Adrenal gland (tissue), 12 donors: ENCODE measurements around the gene DRC3. TPM values are rescaled to one million over a fixed set of nuclear protein-coding genes. Genes with fewer than 3 reads are reported as not detected.

Experiments used
- DNase-seq, 7 donors: peaks; one replicate each; pipeline ENCODE4 v3.0.0-alpha.2; 2019 to 2020
- H3K27ac ChIP-seq, 5 donors: fragments of 200-600 bp; sonication (generic) in 4 of 5; 1 replicate in 3 of 5; 2 replicates in 2 of 5; pipeline versions ENCODE4 v1.5.1 to v1.8.0; 2016 to 2020; ENCODE audit warnings: mild to moderate bottlenecking in 1 of 5
- H3K27me3 ChIP-seq: fragments of 200-600 bp; 2 replicates; pipeline ENCODE4 v1.8.0; 2021
- H3K36me3 ChIP-seq, 2 donors: fragments of 200-600 bp; replicated peaks in 1 of 2; 1 replicate in 1 of 2; 2 replicates in 1 of 2; pipeline versions ENCODE4 v1.5.1 to v1.8.0; 2018 to 2022
- H3K4me1 ChIP-seq, 2 donors: fragments of 200-600 bp; replicated peaks in 1 of 2; 1 replicate in 1 of 2; 2 replicates in 1 of 2; pipeline versions ENCODE4 v1.5.1 to v1.8.0; 2018 to 2021
- H3K4me3 ChIP-seq, 4 donors: fragments of 200-600 bp; sonication (generic) in 3 of 4; one replicate each; pipeline ENCODE4 v1.5.1; 2016 to 2018
- H3K9me3 ChIP-seq, 3 donors: fragments of 200-600 bp; sonication (generic) in 1 of 3; replicated peaks in 1 of 3; 1 replicate in 2 of 3; 2 replicates in 1 of 3; pipeline versions ENCODE4 v1.5.1 to v1.8.0; 2016 to 2021
- POLR2A ChIP-seq, 2 donors: fragments of 450-650 bp; IDR thresholded peaks; one replicate each; pipeline ENCODE4 v1.6.1; 2017; ENCODE audit warnings: antibody characterized with exemption in 2 of 2, mild to moderate bottlenecking in 2 of 2, moderate library complexity in 1 of 2
- WGBS, 4 donors: extraction: QIAGEN DNeasy Blood & Tissue Kit in 2 of 4; methylation state at CpG; one replicate each; pipeline versions ENCODE4 v1.1.5 to v1.1.7; 2013 to 2017; 5-methylcytosine and 5-hydroxymethylcytosine counted together
- intact Hi-C, 2 donors: fragments of 100-400 bp; cut with DNase I; formaldehyde crosslinking; loops; one replicate each; pipeline versions ENCODE4 v1.14.1 to v1.15.0; 2022 to 2023
- polyA plus RNA-seq, 3 donors: library from polyadenylated mRNA; stranded (reverse); fragments of 200-250 nt in 2 of 3; fragments of 350-450 nt in 1 of 3; fragmentation: Illumina TruSeq in 1 of 3; extraction: RNeasy Lipid Tissue Mini Kit (QIAGEN cat#74804) in 1 of 3; gene quantifications; one replicate each; pipeline ENCODE4 v1.2.3, GENCODE V29; 2013 to 2014
- total RNA-seq, 9 donors: library from RNA; depleted of rRNA in 4 of 9; stranded (reverse); fragments of >200 nt in 4 of 9; fragments of 120-200 nt in 1 of 9; fragmentation: NEBNext Ultra II Directional in 1 of 9; extraction: Animal tissue kit (Norgen Biotek cat#: 25700) in 1 of 9; gene quantifications; one replicate each; pipeline versions ENCODE4 v1.1.0 to v1.2.4, GENCODE V29; 2013 to 2023
- TF ChIP-seq, protein P1 (sequence below), 6 experiments: fragments of 450-650 bp in 4 of 6; fragments of 200-600 bp in 2 of 6; sonication (generic) in 1 of 6; IDR thresholded peaks; 1 replicate in 5 of 6; 2 replicates in 1 of 6; pipeline versions ENCODE4 v1.5.1 to v1.8.0; 2016 to 2021; ENCODE audit warnings: antibody characterized with exemption in 6 of 6, mild to moderate bottlenecking in 2 of 6, moderate library complexity in 1 of 6
- donor health status: healthy with polysubstance abuse.
- donor health status: Bipolar disorder and iron deficiency.
- donor health status: DM: yes; HTN: yes; CAD: no.
- donor health status: DM: no; HTN: no; CAD: no.
- donor health status: DM: no; HTN: no; CAD: no.
- donor health status: DM: yes; HTN: yes; CAD: no.

The DRC3 gene
- total and polyA plus RNA-seq, 12 donors: 0.17 to 21.3 (median 3.6) TPM

DNA sequence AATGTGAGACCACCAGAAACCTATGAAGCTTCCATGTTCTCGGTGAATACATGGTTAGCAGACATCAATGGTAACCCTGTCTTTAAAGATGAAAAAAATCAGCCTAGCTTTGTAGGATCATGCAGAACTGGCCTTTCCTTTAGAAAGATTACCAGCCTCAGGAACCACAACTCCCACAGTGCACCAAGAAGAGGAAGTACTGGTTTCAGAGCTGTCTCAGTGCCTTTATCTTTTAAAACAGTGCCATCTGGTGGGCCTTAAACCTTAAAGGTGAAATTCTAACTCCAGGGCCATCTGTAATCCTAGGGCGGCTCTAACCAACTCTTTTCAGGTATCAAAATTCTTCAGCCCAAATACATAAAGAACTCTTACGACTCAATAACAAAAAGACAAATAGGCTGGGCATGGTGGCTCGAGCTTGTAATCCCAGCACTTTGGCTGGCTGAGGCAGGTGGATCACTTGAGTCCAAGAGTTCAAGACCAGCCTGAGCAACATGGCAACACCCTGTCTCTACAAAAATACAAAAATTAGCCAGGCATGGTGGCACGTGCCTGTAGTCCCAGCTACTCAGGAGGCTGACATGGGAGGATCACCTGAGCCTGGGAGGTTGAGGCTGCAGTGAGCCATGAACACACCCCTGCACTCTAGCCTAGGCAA lies 60.9 kb downstream of the DRC3 start:
- DNase-seq: peak; percentile 49 to 82 (median 67)
- intact Hi-C loops: loop anchor here in 1 of 2 donors (5.0 to 10.0 kb wide), 4 partner anchors 49 to 349 kb away; partner anchors contain the start of gene RAI1
- WGBS, 4 donors: 21 to 26% (median 23%) methylated on average over 5 of the region's 5 CpGs

DNA sequence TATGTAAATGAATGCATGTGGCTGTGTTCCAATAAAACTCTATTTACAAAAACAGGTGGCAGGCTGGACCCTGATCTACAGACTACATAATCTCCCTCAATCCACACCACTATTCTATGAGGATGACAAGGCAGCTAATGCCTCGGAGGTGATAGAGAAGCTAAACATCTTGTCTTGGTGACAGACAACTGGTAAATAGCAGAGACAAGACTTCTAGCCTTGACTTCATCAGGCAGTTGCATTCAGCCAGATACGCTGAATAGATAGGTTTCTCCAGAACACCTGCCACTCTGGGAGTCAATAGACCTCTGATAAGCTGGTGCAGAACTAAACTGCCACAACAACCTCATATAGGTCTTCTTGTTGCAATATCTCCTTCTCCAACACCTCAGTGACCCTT lies 63.0 kb downstream of the DRC3 start:
- no peak for DNase-seq
- Histone ChIP-seq H3K4me3 (no peak overlapping the region), H3K27me3 (no peaks in the 10 kb centered on the region), H3K4me1 (peaks cover 16 to 23% of the 10 kb centered on the region in 2 donors), H3K27ac (no peak overlapping the region), H3K9me3 (no peaks in the 10 kb centered on the region), H3K36me3 (no peaks in the 10 kb centered on the region)
- WGBS, 4 donors: 68 to 85% (median 77%) methylated on average over 2 of the region's 2 CpGs
- TF ChIP-seq, protein P1, sequence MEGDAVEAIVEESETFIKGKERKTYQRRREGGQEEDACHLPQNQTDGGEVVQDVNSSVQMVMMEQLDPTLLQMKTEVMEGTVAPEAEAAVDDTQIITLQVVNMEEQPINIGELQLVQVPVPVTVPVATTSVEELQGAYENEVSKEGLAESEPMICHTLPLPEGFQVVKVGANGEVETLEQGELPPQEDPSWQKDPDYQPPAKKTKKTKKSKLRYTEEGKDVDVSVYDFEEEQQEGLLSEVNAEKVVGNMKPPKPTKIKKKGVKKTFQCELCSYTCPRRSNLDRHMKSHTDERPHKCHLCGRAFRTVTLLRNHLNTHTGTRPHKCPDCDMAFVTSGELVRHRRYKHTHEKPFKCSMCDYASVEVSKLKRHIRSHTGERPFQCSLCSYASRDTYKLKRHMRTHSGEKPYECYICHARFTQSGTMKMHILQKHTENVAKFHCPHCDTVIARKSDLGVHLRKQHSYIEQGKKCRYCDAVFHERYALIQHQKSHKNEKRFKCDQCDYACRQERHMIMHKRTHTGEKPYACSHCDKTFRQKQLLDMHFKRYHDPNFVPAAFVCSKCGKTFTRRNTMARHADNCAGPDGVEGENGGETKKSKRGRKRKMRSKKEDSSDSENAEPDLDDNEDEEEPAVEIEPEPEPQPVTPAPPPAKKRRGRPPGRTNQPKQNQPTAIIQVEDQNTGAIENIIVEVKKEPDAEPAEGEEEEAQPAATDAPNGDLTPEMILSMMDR (IDR thresholded peaks at IDR 0.05): no peak
- no peak for TF ChIP-seq POLR2A (IDR thresholded peaks at IDR 0.05)
- intact Hi-C loops: loop anchor here (5.0 to 10.0 kb wide), 5 partner anchors 51 to 353 kb away; partner anchors contain the start of gene RAI1 (in 2 of the 2)

More for the DNA sequence above, 60.9 kb downstream of the DRC3 start:
- no peaks in the 10 kb centered on the region for H3K9me3 ChIP-seq
- no peaks in the 10 kb centered on the region for H3K27me3 ChIP-seq
- H3K27ac ChIP-seq: no peak overlapping the region
- peaks cover 7 to 15% of the 10 kb centered on the region in 2 donors for H3K4me1 ChIP-seq
- no peak overlapping the region for H3K4me3 ChIP-seq
- TF ChIP-seq, protein P1 (IDR thresholded peaks at IDR 0.05): peak; percentile 28 to 80 (median 69)
- TF ChIP-seq POLR2A (IDR thresholded peaks at IDR 0.05): no peak
- H3K36me3 ChIP-seq: no peaks in the 10 kb centered on the region

DNA sequence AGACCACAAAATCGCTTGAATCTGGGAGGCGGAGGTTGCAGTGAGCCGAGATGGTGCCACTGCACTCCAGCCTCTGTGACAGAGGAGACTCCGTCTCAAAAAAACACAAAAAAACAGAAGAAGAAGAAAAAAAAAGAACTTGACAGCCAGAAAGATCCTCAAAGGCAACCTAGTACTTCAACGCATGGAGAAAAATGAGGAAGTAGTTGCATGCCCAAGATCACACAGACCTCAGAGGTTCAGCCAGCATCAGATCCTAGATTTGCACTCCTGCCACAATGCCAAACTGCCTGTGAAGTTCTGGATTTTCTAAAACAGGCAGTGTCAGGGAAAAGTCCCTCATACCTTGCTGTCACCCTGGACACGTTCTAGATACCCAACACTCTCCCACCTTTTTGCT lies 64.8 kb downstream of the DRC3 start:
- intact Hi-C loops: loop anchor here (5.0 to 10.0 kb wide), 5 partner anchors 53 to 355 kb away; partner anchors contain the start of gene RAI1 (in 2 of the 2)
- no peak for TF ChIP-seq POLR2A (IDR thresholded peaks at IDR 0.05)
- TF ChIP-seq, protein P1 (IDR thresholded peaks at IDR 0.05): no peak
- H3K9me3 ChIP-seq: no peaks in the 10 kb centered on the region
- DNase-seq: no peak
- H3K4me3 ChIP-seq: no peak overlapping the region
- H3K36me3 ChIP-seq: no peaks in the 10 kb centered on the region
- peaks cover 21 to 38% of the 10 kb centered on the region in 2 donors for H3K4me1 ChIP-seq
- H3K27ac ChIP-seq: no peak overlapping the region
- no peaks in the 10 kb centered on the region for H3K27me3 ChIP-seq
- 67 to 74% (median 71%) methylated on average over 6 of the region's 6 CpGs for WGBS, 4 donors

DNA sequence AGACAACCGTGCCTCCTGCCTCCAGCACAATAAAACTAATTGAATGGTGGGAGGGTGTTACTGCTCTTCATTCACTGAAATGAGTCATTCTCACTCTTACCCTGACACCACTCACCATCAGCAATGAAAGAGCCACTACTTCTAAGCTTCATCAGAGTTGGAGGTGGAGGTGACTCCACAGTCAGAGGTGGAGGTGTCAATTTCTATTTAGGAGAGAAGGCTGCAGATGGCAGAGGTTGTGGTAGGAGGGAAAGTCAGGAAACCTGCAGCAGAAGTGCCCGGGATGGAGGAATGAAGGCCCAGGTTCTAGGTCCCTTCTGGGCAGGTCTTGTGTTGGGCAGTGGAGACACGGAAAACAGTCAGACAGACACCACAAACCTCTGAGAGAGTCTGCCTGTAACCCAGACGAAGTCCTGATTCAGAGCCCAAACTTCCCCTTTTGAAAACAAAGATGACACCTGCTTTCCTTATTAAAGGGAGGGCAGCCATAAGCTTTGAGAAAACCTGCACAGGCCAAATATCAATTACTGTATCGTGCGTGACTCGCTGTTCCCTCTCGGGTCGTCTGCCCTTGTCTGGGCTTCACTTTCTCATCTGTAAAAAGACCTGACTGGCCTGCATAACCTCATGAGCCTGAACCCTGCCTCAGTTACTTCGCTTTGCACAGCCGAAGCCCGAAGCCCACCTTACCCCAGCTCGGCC lies 65.6 kb downstream of the DRC3 start:
- DNase-seq: no peak
- peaks cover 23 to 45% of the 10 kb centered on the region in 2 donors for H3K4me1 ChIP-seq
- WGBS, 4 donors: 4 to 9% (median 6%) methylated on average over 11 to 13 of the region's 13 CpGs
- no peaks in the 10 kb centered on the region for H3K36me3 ChIP-seq
- no peaks in the 10 kb centered on the region for H3K9me3 ChIP-seq
- intact Hi-C loops: loop anchor here (5.0 to 10.0 kb wide), 5 partner anchors 53 to 356 kb away; partner anchors contain the start of gene RAI1 (in 2 of the 2)
- peak overlapping the region in 3 of 4 donors; percentile 38 to 98 (median 57) for H3K4me3 ChIP-seq
- TF ChIP-seq, protein P1 (IDR thresholded peaks at IDR 0.05): no peak
- no peak for TF ChIP-seq POLR2A (IDR thresholded peaks at IDR 0.05)
- no peaks in the 10 kb centered on the region for H3K27me3 ChIP-seq
- H3K27ac ChIP-seq: peak overlapping the region in 3 of 5 donors; percentile 55 to 80 (median 72)
